K562 (cell line): ENCODE data around the gene BST1. TPM values are rescaled to one million over a fixed set of nuclear protein-coding genes. Genes with fewer than 3 reads are reported as not detected.

Source experiments
- ATAC-seq: fragments of 200-7000 bp; cut with Tn5 transposase; 3 replicates; pipeline ENCODE4 v1.9.1; 2020; ENCODE audit warnings: moderate library complexity
- BruUV-seq: library from RNA; stranded (reverse); fragments of 400-500 nt; replicated peaks from 2 replicates; lab custom pipeline; 2021; lab: Mats Ljungman, UMichigan
- CTCF ChIA-PET: fragments of 300-600 bp; formaldehyde crosslinking; extraction: SDS; loops from one replicate; lab custom pipeline; 2021; ENCODE audit warnings: low intra/inter-chr PET ratio; lab: Yijun Ruan, JAX
- POLR2A ChIA-PET: fragments of 300-600, 350-650 bp; sonication (Branson Sonifier 250); formaldehyde crosslinking; extraction: SDS; loops from one replicate; lab custom pipeline; 2021; ENCODE audit warnings: antibody characterized with exemption, inconsistent platforms; lab: Yijun Ruan, JAX
- DNase-seq, 4 experiments: peaks; one replicate each; pipeline versions ENCODE4 v3.0.0 to v3.0.0-alpha.2; 2011 to 2018; ENCODE audit warnings: low spot score in 3 of 4, mixed read lengths in 3 of 4; ENCODE audit errors: extremely low read depth in 1 of 4
- FAIRE-seq: peaks from 2 replicates; lab custom pipeline; 2011; peaks lifted over from hg19 to GRCh38; lab: Jason Lieb, UNC
- H2AFZ ChIP-seq: 2 replicates; pipeline ENCODE4 v1.6.0; 2011; ENCODE audit warnings: low read depth, low read length, control low read depth, inconsistent platforms
- H3K27ac ChIP-seq: fragments of 200-600 bp; 3 replicates; pipeline ENCODE4 v1.8.0; 2011; ENCODE audit warnings: low read depth, mild to moderate bottlenecking, control low read depth, inconsistent platforms, low read length, moderate library complexity, mixed read lengths; ENCODE audit errors: extremely low read depth
- H3K27me3 ChIP-seq, 2 experiments: fragments of 300-600 bp in 1 of 2; 2 replicates in 1 of 2; 3 replicates in 1 of 2; pipeline versions ENCODE4 v1.6.0 to v1.8.0; 2011; ENCODE audit warnings: inconsistent platforms in 2 of 2, low read length in 2 of 2, mild to moderate bottlenecking in 1 of 2, mixed read lengths in 1 of 2, moderate library complexity in 1 of 2; ENCODE audit not compliant: control insufficient read depth in 2 of 2, insufficient read depth in 2 of 2
- H3K36me3 ChIP-seq: fragments of 300-600 bp; 3 replicates; pipeline ENCODE4 v1.8.0; 2011; ENCODE audit warnings: mild to moderate bottlenecking, low read length, inconsistent platforms; ENCODE audit not compliant: control insufficient read depth, insufficient read depth
- H3K4me1 ChIP-seq, 2 experiments: fragments of 200-600 bp in 1 of 2; replicated peaks in 1 of 2; 2 replicates in 1 of 2; 3 replicates in 1 of 2; pipeline versions ENCODE4 v1.5.1 to v1.8.0; 2011; ENCODE audit warnings: inconsistent platforms in 2 of 2, low read length in 2 of 2, mild to moderate bottlenecking in 1 of 2, mixed read lengths in 1 of 2, moderate library complexity in 1 of 2; ENCODE audit not compliant: control insufficient read depth in 2 of 2, insufficient read depth in 2 of 2
- H3K4me2 ChIP-seq: 2 replicates; pipeline ENCODE4 v1.6.1; 2011; ENCODE audit warnings: low read length, control low read depth, inconsistent platforms, mixed read lengths; ENCODE audit not compliant: insufficient read depth
- H3K4me3 ChIP-seq: fragments of 200-600 bp; sonication (generic), shearing (Covaris generic); 2 replicates; pipeline ENCODE4 v1.5.1; 2016; ENCODE audit warnings: control low read depth, inconsistent platforms
- H3K79me2 ChIP-seq: fragments of 200-600 bp; 3 replicates; pipeline ENCODE4 v1.8.0; 2011; ENCODE audit warnings: low read length, inconsistent platforms; ENCODE audit not compliant: control insufficient read depth, insufficient read depth
- H3K9ac ChIP-seq, 2 experiments: 2 replicates each; pipeline versions ENCODE4 v1.6.0 to v1.6.1; 2011; ENCODE audit warnings: low read depth in 2 of 2, low read length in 2 of 2, control low read depth in 1 of 2, inconsistent platforms in 1 of 2, mild to moderate bottlenecking in 1 of 2, mixed read lengths in 1 of 2; ENCODE audit not compliant: insufficient read depth in 1 of 2
- H3K9me1 ChIP-seq: one replicate; pipeline ENCODE4 v1.6.0; 2011; ENCODE audit warnings: inconsistent platforms, mild to moderate bottlenecking, low read length, moderate library complexity; ENCODE audit not compliant: control insufficient read depth, insufficient read depth
- H3K9me3 ChIP-seq: replicated peaks from 2 replicates; pipeline ENCODE4 v1.5.1; 2011; ENCODE audit warnings: low read depth, low read length, inconsistent platforms; ENCODE audit not compliant: control insufficient read depth, insufficient read depth
- H4K20me1 ChIP-seq: replicated peaks from 2 replicates; pipeline ENCODE4 v1.6.1; 2011; ENCODE audit warnings: low read length, inconsistent platforms, mixed read lengths; ENCODE audit not compliant: control insufficient read depth, insufficient read depth
- ARID3B ChIP-seq: fragments of 250-450 bp; sonication (Bioruptor Pico); IDR thresholded peaks from 2 replicates; pipeline ENCODE4 v1.4.0; 2020; ENCODE audit warnings: borderline replicate concordance
- CAMTA2 ChIP-seq: fragments of 250-450 bp; sonication (Bioruptor Pico); conservative IDR thresholded peaks from 2 replicates; pipeline ENCODE4 v1.5.1; 2022
- DACH1 ChIP-seq: fragments of 450-650 bp; IDR thresholded peaks from 2 replicates; pipeline ENCODE4 v1.6.1; 2018; ENCODE audit not compliant: partially characterized antibody
- MTA3 ChIP-seq: fragments of 450-650 bp; formaldehyde crosslinking; IDR thresholded peaks from 2 replicates; pipeline ENCODE4 v1.6.1; 2017; ENCODE audit warnings: mild to moderate bottlenecking, borderline replicate concordance
- NFIX ChIP-seq: fragments of 250-450 bp; sonication (Bioruptor Pico); IDR thresholded peaks from 2 replicates; pipeline ENCODE4 v1.4.0; 2020; ENCODE audit warnings: low read depth, mild to moderate bottlenecking, moderate library complexity
- SIN3A ChIP-seq, 2 experiments: fragments of 150-350 bp in 1 of 2; IDR thresholded peaks; 2 replicates each; pipeline ENCODE4 v1.6.1; 2011 to 2016; ENCODE audit warnings: borderline replicate concordance in 2 of 2, low read depth in 2 of 2, low read length in 2 of 2, mild to moderate bottlenecking in 2 of 2, moderate library complexity in 2 of 2; ENCODE audit not compliant: control insufficient read depth in 1 of 2
- TEAD1 ChIP-seq, 2 experiments: fragments of 450-650 bp in 1 of 2; sonication (generic) in 1 of 2; formaldehyde crosslinking; IDR thresholded peaks; 2 replicates each; pipeline versions ENCODE4 v1.4.0 to v1.8.0; 2020 to 2022; ENCODE audit warnings: mild to moderate bottlenecking in 2 of 2, missing genetic modification reagents in 1 of 2
- TGIF2 ChIP-seq: sonication (generic); formaldehyde crosslinking; IDR thresholded peaks from 2 replicates; pipeline ENCODE4 v1.8.1; 2022; ENCODE audit warnings: mild to moderate bottlenecking, missing genetic modification reagents, moderate library complexity
- THRA ChIP-seq: fragments of 450-650 bp; IDR thresholded peaks from 2 replicates; pipeline ENCODE4 v1.6.1; 2017; ENCODE audit warnings: mild to moderate bottlenecking, moderate library complexity
- ZBTB1 ChIP-seq: sonication (generic); formaldehyde crosslinking; IDR thresholded peaks from 2 replicates; pipeline ENCODE4 v1.8.1; 2023; ENCODE audit warnings: missing genetic modification reagents, low read depth, mild to moderate bottlenecking, borderline replicate concordance
- ZNF398 ChIP-seq: fragments of 250-450 bp; sonication (Bioruptor Pico); IDR thresholded peaks from 2 replicates; pipeline ENCODE4 v1.8.0; 2021; ENCODE audit warnings: moderate library complexity, mild to moderate bottlenecking, inconsistent platforms
- ZNF584 ChIP-seq: fragments of 200-800 bp; sonication (Bioruptor generic); IDR thresholded peaks from 2 replicates; pipeline ENCODE4 v1.6.1; 2016; ENCODE audit warnings: low read depth, mild to moderate bottlenecking, missing genetic modification characterization, missing compliant biosample characterization
- ZNF76 ChIP-seq: fragments of 250-450 bp; sonication (Bioruptor Pico); IDR thresholded peaks from 2 replicates; pipeline ENCODE4 v1.4.0; 2020; ENCODE audit warnings: mild to moderate bottlenecking, moderate library complexity, borderline replicate concordance
- WGBS: fragments of 100-300 bp; shearing (Covaris generic); methylation state at CpG from one replicate; pipeline ENCODE4 v1.1.6; 2016; ENCODE audit warnings: low coverage, mixed read lengths; ENCODE audit not compliant: insufficient coverage; ENCODE audit errors: missing lambda C conversion rate; 5-methylcytosine and 5-hydroxymethylcytosine counted together
- in situ Hi-C: fragments of 300-500 bp; cut with MboI; formaldehyde crosslinking; loops from 4 replicates; pipeline ENCODE4 v1.15.0; 2018; ENCODE audit warnings: inconsistent platforms, mixed read lengths
- intact Hi-C: fragments of 100-400 bp; cut with micrococcal nuclease; formaldehyde crosslinking; loops from 2 replicates; pipeline ENCODE4 v1.14.2; 2022
- polyA plus RNA-seq, 8 experiments: library from polyadenylated mRNA; depleted of rRNA in 4 of 8; stranded (reverse) in 5 of 8; unstranded in 3 of 8; fragments of >200 nt; fragmentation: Nextera tagmentation in 2 of 8; fragmentation: Illumina TruSeq in 1 of 8; extraction: Ambion mirVana in 2 of 8; extraction: Trizol in 1 of 8; gene quantifications; 2 replicates each; pipeline versions ENCODE4 v1.2.1 to v1.2.3, GENCODE V29; 2011 to 2014; ENCODE audit warnings: inconsistent platforms in 1 of 8, missing spikeins in 1 of 8
- total RNA-seq, 7 experiments: library from RNA; depleted of rRNA in 6 of 7; stranded (reverse); fragments of >200 nt in 6 of 7; fragmentation: Illumina TruSeq in 2 of 7; extraction: Trizol in 2 of 7; gene quantifications; 2 replicates each; pipeline versions ENCODE4 v1.2.1 to v1.2.3, GENCODE V29; 2011 to 2021; ENCODE audit warnings: low replicate concordance in 1 of 7
- TF ChIP-seq, protein P1 (sequence below): fragments of 200-800 bp; sonication (Bioruptor generic); IDR thresholded peaks from 2 replicates; pipeline ENCODE4 v1.6.1; 2017; ENCODE audit warnings: missing genetic modification characterization, missing compliant biosample characterization

Gene BST1
- total and polyA plus RNA-seq, 9 of the 15 experiments (the other 6 are each of a cell fraction or from before 2014, with no cell fraction given): 0.04 to 0.38 (median 0.07) TPM; not detected in 6

DNA sequence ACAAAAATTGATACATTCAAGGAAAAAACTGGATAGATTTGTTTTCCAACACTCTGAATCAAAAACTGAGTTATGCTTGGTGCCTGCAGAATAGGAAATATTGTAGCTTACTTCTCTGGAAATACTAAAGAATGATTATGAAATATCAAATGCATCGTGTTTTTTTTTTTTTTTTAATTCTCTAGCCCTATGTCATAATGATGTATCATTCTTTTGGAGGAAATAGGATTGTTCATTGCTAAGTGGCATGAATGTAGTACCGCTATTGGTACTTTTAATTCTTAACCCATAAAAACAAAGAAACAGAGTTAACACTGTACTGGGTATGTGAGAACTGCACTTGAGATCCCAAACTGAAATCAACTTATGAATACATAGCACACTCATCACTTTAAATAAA is 28.8 kb upstream of the BST1 start (continued):
- TF ChIP-seq DACH1 (no peak), CAMTA2 (CRISPR knock-in tag) (no peak), ZBTB1 (CRISPR knock-in tag) (no peak), SIN3A (IDR thresholded peaks at IDR 0.05; ENCODE audit: borderline replicate concordance in 2 of 2, control insufficient read depth in 1 of 2, low read depth in 2 of 2, low read length in 2 of 2) (no peak), TGIF2 (CRISPR knock-in tag) (no peak)
- TF ChIP-seq, all 486 proteins: peak for 0

DNA sequence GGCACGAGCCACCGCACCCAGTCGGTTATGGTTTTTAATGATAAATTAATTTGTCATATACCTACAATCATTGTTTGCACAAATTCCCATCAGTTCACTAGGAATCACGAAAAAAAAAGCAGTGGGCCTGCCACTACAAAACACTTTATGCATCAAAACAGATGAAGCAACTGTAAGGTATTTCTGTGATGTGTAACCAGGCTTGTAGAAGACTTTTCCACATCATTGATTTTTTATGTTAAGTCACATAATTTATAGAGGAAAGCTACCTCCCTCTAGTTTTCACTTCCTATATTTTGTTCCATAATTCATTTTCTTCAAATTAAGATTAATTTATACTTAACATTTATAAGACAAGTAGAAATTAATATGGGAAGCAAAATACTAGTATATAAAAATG is 27.9 kb upstream of the BST1 start:
- TF ChIP-seq ARID3B (CRISPR knock-in tag): no peak
- TF ChIP-seq NFIX (CRISPR knock-in tag): no peak
- TF ChIP-seq THRA: no peak
- no peak for TF ChIP-seq ZNF398 (CRISPR knock-in tag)
- TF ChIP-seq ZNF584: no peak
- TF ChIP-seq, protein P1, sequence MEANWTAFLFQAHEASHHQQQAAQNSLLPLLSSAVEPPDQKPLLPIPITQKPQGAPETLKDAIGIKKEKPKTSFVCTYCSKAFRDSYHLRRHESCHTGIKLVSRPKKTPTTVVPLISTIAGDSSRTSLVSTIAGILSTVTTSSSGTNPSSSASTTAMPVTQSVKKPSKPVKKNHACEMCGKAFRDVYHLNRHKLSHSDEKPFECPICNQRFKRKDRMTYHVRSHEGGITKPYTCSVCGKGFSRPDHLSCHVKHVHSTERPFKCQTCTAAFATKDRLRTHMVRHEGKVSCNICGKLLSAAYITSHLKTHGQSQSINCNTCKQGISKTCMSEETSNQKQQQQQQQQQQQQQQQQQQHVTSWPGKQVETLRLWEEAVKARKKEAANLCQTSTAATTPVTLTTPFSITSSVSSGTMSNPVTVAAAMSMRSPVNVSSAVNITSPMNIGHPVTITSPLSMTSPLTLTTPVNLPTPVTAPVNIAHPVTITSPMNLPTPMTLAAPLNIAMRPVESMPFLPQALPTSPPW (CRISPR knock-in tag): no peak
- TF ChIP-seq ZNF76 (CRISPR knock-in tag): no peak
- no peak for TF ChIP-seq TEAD1 (CRISPR knock-in tag; IDR thresholded peaks at IDR 0.05)
- TF ChIP-seq MTA3: no peak
- TF ChIP-seq, all 486 proteins: peak for 0
- Histone ChIP-seq H3K9me3 (no peaks in the 10 kb centered on the region), H2AFZ (no peak overlapping the region), H3K27ac (no peak overlapping the region), H3K4me3 (no peak overlapping the region), H3K9me1 (no peaks in the 10 kb centered on the region), H3K27me3 (no peaks in the 10 kb centered on the region), H4K20me1 (no peaks in the 10 kb centered on the region), H3K36me3 (peaks cover 7% of the 10 kb centered on the region; the same call in 2 of the 3 replicates), H3K9ac (no peak overlapping the region), H3K4me2 (no peak overlapping the region), H3K79me2 (peaks cover 63% of the 10 kb centered on the region), H3K4me1 (peaks cover 0 to 16% of the 10 kb centered on the region in 2 experiments; a peak in 3 of 5 replicates)
- ChIA-PET POLR2A (interaction anchor here (2.3 kb wide), 1 partner anchor 11 kb away, joined by 8 read pairs; no protein-coding TSS in a partner anchor), CTCF (no interaction called here)
- BruUV-seq: no TSS peak
- ATAC-seq (no peak), DNase-seq (no peak), FAIRE-seq (no peak)
- 90% methylated on average over 4 of the region's 4 CpGs for WGBS
- in situ Hi-C loops (loop anchor here (25.0 kb wide), 1 partner anchor 663 kb away; the partner anchor contains the start of gene CPEB2), intact Hi-C loops (no loop called here)
